Karpas-422 (cell line): ENCODE measurements around the gene CD109. TPM values are rescaled to one million over a fixed set of nuclear protein-coding genes. Genes with fewer than 3 reads are reported as not detected.

Experiments used
- DNase-seq: peaks from one replicate; pipeline ENCODE4 v3.0.0-alpha.2; 2015
- H2AFZ ChIP-seq: fragments of 200-600 bp; sonication (generic); 2 replicates; pipeline ENCODE4 v1.6.1; 2014; ENCODE audit warnings: antibody characterized with exemption, low read length, mixed read lengths
- H3K27ac ChIP-seq: fragments of 200-600 bp; sonication (generic); 2 replicates; pipeline ENCODE4 v1.5.1; 2014; ENCODE audit warnings: mild to moderate bottlenecking, low read length, moderate library complexity
- H3K27me3 ChIP-seq: fragments of 200-600 bp; sonication (generic); 2 replicates; pipeline ENCODE4 v1.6.1; 2014; ENCODE audit warnings: low read length, mixed read lengths
- H3K36me3 ChIP-seq: fragments of 200-600 bp; sonication (generic); 2 replicates; pipeline ENCODE4 v1.6.1; 2014; ENCODE audit warnings: low read length, mixed read lengths; ENCODE audit not compliant: insufficient read depth
- H3K4me1 ChIP-seq: fragments of 200-600 bp; sonication (generic); 2 replicates; pipeline ENCODE4 v1.6.1; 2014; ENCODE audit warnings: mild to moderate bottlenecking, low read length, mixed read lengths
- H3K4me2 ChIP-seq: fragments of 200-600 bp; sonication (generic); 2 replicates; pipeline ENCODE4 v1.6.1; 2014; ENCODE audit warnings: low read length, low read depth, mild to moderate bottlenecking; ENCODE audit not compliant: poor library complexity, severe bottlenecking
- H3K4me3 ChIP-seq: fragments of 200-600 bp; sonication (generic); 2 replicates; pipeline ENCODE4 v1.5.1; 2014; ENCODE audit warnings: mild to moderate bottlenecking, antibody characterized with exemption, low read length, mixed read lengths
- H3K79me2 ChIP-seq: fragments of 200-600 bp; sonication (generic); 2 replicates; pipeline ENCODE4 v1.6.1; 2014; ENCODE audit warnings: mild to moderate bottlenecking, low read length, mixed read lengths
- H3K9ac ChIP-seq: fragments of 200-600 bp; sonication (generic); 2 replicates; pipeline ENCODE4 v1.6.0; 2014; ENCODE audit warnings: low read length
- H3K9me2 ChIP-seq: fragments of 200-600 bp; sonication (generic), shearing (Covaris generic); replicated peaks from 2 replicates; pipeline ENCODE4 v1.6.0; 2014; ENCODE audit warnings: mild to moderate bottlenecking, low read length, moderate library complexity; ENCODE audit not compliant: insufficient read depth
- H3K9me3 ChIP-seq: fragments of 300-700, 200-600 bp; sonication (generic); 2 replicates; pipeline ENCODE4 v1.6.1; 2014; ENCODE audit warnings: low read length, mixed read lengths
- H4K20me1 ChIP-seq: fragments of 200-600 bp; sonication (generic); 2 replicates; pipeline ENCODE4 v1.6.1; 2014; ENCODE audit warnings: mild to moderate bottlenecking, antibody characterized with exemption, low read length, low read depth; ENCODE audit not compliant: insufficient read depth
- total RNA-seq: library from RNA; depleted of rRNA; stranded (reverse); fragments of >200 nt; shearing (Covaris generic); gene quantifications from 2 replicates; pipeline ENCODE4 v1.2.3, GENCODE V29; 2014; ENCODE audit warnings: low replicate concordance; rRNA removed

Gene CD109
- 0.22 TPM in 1 of 2 replicates, not detected in the other for total RNA-seq

- no peak within 1 kb of the TSS for H3K27ac ChIP-seq
- H3K79me2 ChIP-seq, result no peaks in the 10 kb centered on the region
- no peak within 1 kb of the TSS for H2AFZ ChIP-seq
- H3K4me3 ChIP-seq, result peak within 1 kb of the TSS; percentile 32; the same call in 1 of the 2 replicates
- DNase-seq, result no peak
- H3K9ac ChIP-seq, result no peak within 1 kb of the TSS
- no peaks in the 10 kb centered on the region for H3K9me3 ChIP-seq
- H3K36me3 ChIP-seq, result no peaks in the 10 kb centered on the region
- H3K4me2 ChIP-seq, result peak within 1 kb of the TSS; percentile 50
- no peaks in the 10 kb centered on the region for H3K9me2 ChIP-seq
- no peaks in the 10 kb centered on the region for H4K20me1 ChIP-seq
- no peaks in the 10 kb centered on the region for H3K4me1 ChIP-seq
- H3K27me3 ChIP-seq, result no peaks in the 10 kb centered on the region
These were observed at the start of gene CD109 for GRCh38 chr6:73695619-73696421. Gene CD109 (plus strand): TSS chr6:73696203. CDS start chr6:73696216, 13 bp downstream.

- DNase-seq, result no peak
- Histone ChIP-seq H3K9ac (no peak overlapping the region), H3K4me1 (peaks cover 27% of the 10 kb centered on the region), H3K79me2 (peaks cover 24% of the 10 kb centered on the region), H2AFZ (no peak overlapping the region), H4K20me1 (no peaks in the 10 kb centered on the region), H3K9me3 (no peaks in the 10 kb centered on the region), H3K4me2 (no peak overlapping the region), H3K27ac (no peak overlapping the region), H3K36me3 (no peaks in the 10 kb centered on the region), H3K27me3 (no peaks in the 10 kb centered on the region), H3K9me2 (no peaks in the 10 kb centered on the region), H3K4me3 (no peak overlapping the region)
These were observed 47.8 kb upstream of the CD109 start for GRCh38 chr6:73648166-73648565.

- Histone ChIP-seq H3K4me2 (no peak overlapping the region), H3K9me3 (no peaks in the 10 kb centered on the region), H3K27me3 (no peaks in the 10 kb centered on the region), H3K4me3 (no peak overlapping the region), H3K79me2 (peaks cover 29% of the 10 kb centered on the region), H3K9ac (no peak overlapping the region), H3K9me2 (no peaks in the 10 kb centered on the region), H3K4me1 (peaks cover 24% of the 10 kb centered on the region), H3K36me3 (no peaks in the 10 kb centered on the region), H3K27ac (no peak overlapping the region), H2AFZ (no peak overlapping the region), H4K20me1 (no peaks in the 10 kb centered on the region)
- DNase-seq, result no peak
These were observed 46.2 kb upstream of the CD109 start for GRCh38 chr6:73649783-73650182.

GRCh38 chr6:73652637-73653570, 43.1 kb upstream of the CD109 start:
- peak; percentile 89 for DNase-seq
- H3K36me3 ChIP-seq, result no peaks in the 10 kb centered on the region
- peak overlapping the region; percentile 92 for H3K9ac ChIP-seq
- H4K20me1 ChIP-seq, result no peaks in the 10 kb centered on the region
- H3K9me3 ChIP-seq, result no peaks in the 10 kb centered on the region
- H3K27ac ChIP-seq, result peak overlapping the region; percentile 85
- H3K79me2 ChIP-seq, result peaks cover 23% of the 10 kb centered on the region
- no peaks in the 10 kb centered on the region for H3K27me3 ChIP-seq
- H3K4me2 ChIP-seq, result peak overlapping the region; percentile 77
- peak overlapping the region; percentile 24 for H2AFZ ChIP-seq
- peak overlapping the region; percentile 81 for H3K4me3 ChIP-seq
- H3K9me2 ChIP-seq, result no peaks in the 10 kb centered on the region
- peaks cover 21% of the 10 kb centered on the region for H3K4me1 ChIP-seq

- Histone ChIP-seq H3K9me2 (no peaks in the 10 kb centered on the region), H3K4me2 (peak within 1 kb of the TSS; percentile 77), H2AFZ (peak within 1 kb of the TSS; percentile 96), H3K9ac (peak within 1 kb of the TSS; percentile 92), H4K20me1 (no peaks in the 10 kb centered on the region), H3K27me3 (no peaks in the 10 kb centered on the region), H3K4me3 (peak within 1 kb of the TSS; percentile 81), H3K79me2 (peaks cover 23% of the 10 kb centered on the region), H3K4me1 (peaks cover 21% of the 10 kb centered on the region), H3K36me3 (no peaks in the 10 kb centered on the region), H3K27ac (peak within 1 kb of the TSS; percentile 85), H3K9me3 (no peaks in the 10 kb centered on the region)
- peak; percentile 98 for DNase-seq
These were observed 42.2 kb upstream of the CD109 start, which contains the start of gene SLC17A5 for GRCh38 chr6:73653571-73654424. Gene SLC17A5 (minus strand): TSS chr6:73653992. CDS start chr6:73653886, 106 bp downstream.

GRCh38 chr6:73655341-73655917, 40.6 kb upstream of the CD109 start:
- Histone ChIP-seq H3K27ac (no peak overlapping the region), H3K4me3 (peak overlapping the region; percentile 81), H3K9ac (peak overlapping the region; percentile 92)

GRCh38 chr6:73656531-73657145, 39.4 kb upstream of the CD109 start:
- H3K9me3 ChIP-seq, result no peaks in the 10 kb centered on the region
- H3K36me3 ChIP-seq, result no peaks in the 10 kb centered on the region
- no peak overlapping the region for H2AFZ ChIP-seq
- peaks cover 18% of the 10 kb centered on the region for H3K79me2 ChIP-seq
- no peak overlapping the region for H3K9ac ChIP-seq
- DNase-seq, result no peak
- no peaks in the 10 kb centered on the region for H4K20me1 ChIP-seq
- H3K9me2 ChIP-seq, result no peaks in the 10 kb centered on the region
- no peak overlapping the region for H3K4me3 ChIP-seq
- no peak overlapping the region for H3K27ac ChIP-seq
- no peak overlapping the region for H3K4me2 ChIP-seq
- peaks cover 21% of the 10 kb centered on the region for H3K4me1 ChIP-seq
- H3K27me3 ChIP-seq, result no peaks in the 10 kb centered on the region

More at GRCh38 chr6:73655341-73655917, 40.6 kb upstream of the CD109 start:
- Histone ChIP-seq H3K4me2 (peak overlapping the region; percentile 77), H2AFZ (peak overlapping the region; percentile 17; the same call in 1 of the 2 replicates), H3K9me2 (no peaks in the 10 kb centered on the region), H4K20me1 (no peaks in the 10 kb centered on the region), H3K9me3 (no peaks in the 10 kb centered on the region), H3K79me2 (peaks cover 23% of the 10 kb centered on the region), H3K27me3 (no peaks in the 10 kb centered on the region), H3K36me3 (no peaks in the 10 kb centered on the region), H3K4me1 (peaks cover 21% of the 10 kb centered on the region)
- no peak for DNase-seq
